HG03280 (cell line): ENCODE results near the gene GTF2I.
"Not testable (repeated sequence)": the region's sequence is repeated elsewhere in the genome, so short reads cannot be mapped to it uniquely, and the experiment has no call there.

ENCODE experiments used
- ATAC-seq: cut with Tn5 transposase; IDR thresholded peaks from one replicate; pipeline ENCODE4 v1.9.1; 2021; ENCODE audit warnings: mild to moderate bottlenecking, moderate library complexity; ENCODE audit not compliant: unreplicated experiment

The GTF2I gene

DNA sequence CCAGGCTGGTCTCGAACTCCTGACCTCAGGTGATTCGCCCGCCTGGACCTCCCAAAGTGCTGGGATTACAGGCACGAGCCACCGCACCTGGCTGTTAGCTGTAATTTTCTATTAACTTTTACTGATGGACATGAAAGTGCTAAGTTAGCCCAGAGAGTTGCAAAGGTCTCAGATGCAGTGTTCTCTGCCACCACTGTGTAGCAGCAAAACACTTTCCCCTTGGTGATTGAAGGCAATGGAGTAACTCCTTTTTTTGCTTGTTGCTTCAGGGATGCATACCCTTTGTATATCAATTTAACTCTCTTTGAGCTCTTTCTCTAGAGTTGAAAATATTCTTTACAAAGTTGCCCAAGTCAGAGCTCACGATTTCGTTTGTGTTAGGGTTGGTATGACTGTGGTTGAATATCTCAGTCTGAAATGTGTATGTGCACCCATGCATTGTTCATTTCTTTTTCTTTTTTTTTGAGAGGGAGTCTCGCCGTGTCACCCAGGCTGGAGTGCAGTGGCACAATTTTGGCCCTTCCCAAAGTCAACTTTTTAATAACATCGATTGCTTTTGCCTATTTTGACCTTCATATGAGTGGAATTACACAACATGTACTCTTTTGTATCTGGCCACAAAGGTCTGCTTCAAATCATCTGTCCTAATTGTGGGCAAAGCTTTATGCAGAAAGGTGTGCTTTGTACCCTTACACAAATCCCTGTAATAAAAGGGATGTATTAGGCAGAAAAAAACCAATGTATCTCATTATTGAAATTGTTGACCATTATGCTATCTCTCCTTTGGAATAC is 52.6 kb downstream of the GTF2I start:
- no peak for ATAC-seq

DNA sequence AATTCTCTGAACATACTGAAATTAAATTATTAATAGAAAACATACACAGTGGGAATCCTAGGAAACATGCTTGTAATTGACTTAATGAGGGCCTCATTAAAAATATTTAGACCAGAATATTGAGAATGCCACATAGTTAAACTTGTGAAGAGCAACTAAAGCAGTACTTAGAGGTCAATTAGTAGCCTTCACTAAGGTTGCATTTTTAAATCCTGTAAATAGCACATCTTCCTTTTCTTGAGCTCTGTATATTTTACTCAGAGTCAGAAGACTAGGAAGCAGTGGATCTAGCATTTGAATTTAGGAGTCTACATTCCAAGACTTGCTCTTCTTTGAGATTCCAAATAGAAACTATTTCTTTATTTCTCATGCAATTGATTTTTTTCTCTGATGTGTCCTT is 56.0 kb downstream of the GTF2I start:
- no peak for ATAC-seq

- no peak for ATAC-seq
Observed at GRCh38 chr7:74717889-74718288, 60.4 kb downstream of the GTF2I start.

- ATAC-seq = no peak
Observed at GRCh38 chr7:74718336-74718735, 60.8 kb downstream of the GTF2I start.

DNA sequence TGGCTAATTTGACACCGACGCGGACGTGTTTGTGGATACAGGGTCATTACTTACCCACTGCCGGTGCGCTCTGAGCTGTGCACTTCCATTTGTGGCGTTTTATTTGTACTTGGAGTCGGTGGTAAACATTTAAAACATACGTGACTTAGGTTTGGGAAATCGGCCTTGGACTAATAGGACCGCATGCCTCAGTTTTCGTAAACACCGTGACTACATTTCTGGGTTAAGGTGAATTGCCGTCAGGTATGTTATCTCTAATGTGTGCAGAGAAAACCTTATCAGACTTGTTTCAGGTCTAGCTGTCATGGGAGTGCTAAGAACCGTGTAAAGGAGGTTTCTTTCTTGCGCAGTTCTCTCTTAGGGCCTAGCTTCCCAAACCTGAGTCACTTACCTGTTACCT is 64.6 kb downstream of the GTF2I start:
- no peak for ATAC-seq

GRCh38 chr7:74725840-74726239 is 68.3 kb downstream of the GTF2I start:
- ATAC-seq = no peak

GRCh38 chr7:74726309-74727101 is 69.0 kb downstream of the GTF2I start:
- ATAC-seq = no peak

GRCh38 chr7:74728686-74729085 is 71.2 kb downstream of the GTF2I start:
- ATAC-seq = not testable (repeated sequence)

DNA sequence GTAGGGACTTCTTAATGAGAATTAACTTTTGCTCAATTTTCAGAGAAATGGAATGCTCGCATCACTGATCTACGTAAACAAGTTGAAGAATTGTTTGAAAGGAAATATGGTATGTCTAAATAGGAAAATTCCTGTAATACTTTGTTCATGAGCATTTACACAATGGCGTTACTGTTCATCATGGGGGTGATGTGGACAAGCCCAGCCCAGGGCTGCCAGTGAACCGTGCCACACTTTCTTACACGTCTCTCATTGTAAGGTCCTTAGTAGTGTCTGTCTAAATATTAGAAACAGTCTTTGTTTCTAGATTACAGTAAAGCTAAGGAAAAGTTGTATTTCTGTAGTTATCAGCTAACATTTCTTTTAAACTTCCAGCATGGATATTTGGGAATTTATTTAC is 72.7 kb downstream of the GTF2I start:
- ATAC-seq = not testable (repeated sequence)

- ATAC-seq = not testable (repeated sequence)
Observed at GRCh38 chr7:74739974-74740703, 82.6 kb downstream of the GTF2I start.

DNA sequence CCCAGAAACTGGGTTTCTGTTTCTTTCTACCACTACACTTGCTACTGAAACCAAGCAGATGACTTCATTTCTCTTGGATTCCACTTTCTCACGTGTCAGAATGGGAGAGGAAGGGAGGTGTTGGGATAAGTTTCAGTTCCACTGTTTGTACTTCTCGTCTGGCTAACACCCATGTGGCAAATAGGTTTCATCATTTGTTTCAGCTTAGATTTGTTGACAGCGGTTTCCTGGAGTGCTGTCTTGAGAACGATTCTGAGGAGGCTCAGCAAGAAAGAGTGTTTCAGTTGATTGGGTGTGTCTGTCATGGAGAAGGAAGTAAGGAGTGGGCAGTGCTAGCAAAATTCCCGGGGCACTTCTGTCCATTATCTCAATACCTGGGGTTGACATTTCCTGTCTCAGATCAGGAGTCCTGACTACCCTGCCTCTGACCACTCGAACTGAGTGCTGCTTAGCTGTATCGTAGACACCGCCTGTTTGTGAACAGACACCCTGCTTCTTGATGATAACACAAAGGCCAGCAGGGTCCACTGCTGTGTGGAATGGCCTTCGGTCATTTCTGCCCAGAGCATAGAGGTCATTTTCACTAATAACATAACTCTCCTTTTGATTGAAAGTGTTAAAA is 86.5 kb downstream of the GTF2I start:
- ATAC-seq = not testable (repeated sequence)

GRCh38 chr7:74753921-74754482 is 96.5 kb downstream of the GTF2I start:
- not testable (repeated sequence) for ATAC-seq

GRCh38 chr7:74756673-74757072 is 99.2 kb downstream of the GTF2I start:
- ATAC-seq = not testable (repeated sequence)

- ATAC-seq = not testable (repeated sequence)
Observed at GRCh38 chr7:74758268-74758667, 100.8 kb downstream of the GTF2I start.

DNA sequence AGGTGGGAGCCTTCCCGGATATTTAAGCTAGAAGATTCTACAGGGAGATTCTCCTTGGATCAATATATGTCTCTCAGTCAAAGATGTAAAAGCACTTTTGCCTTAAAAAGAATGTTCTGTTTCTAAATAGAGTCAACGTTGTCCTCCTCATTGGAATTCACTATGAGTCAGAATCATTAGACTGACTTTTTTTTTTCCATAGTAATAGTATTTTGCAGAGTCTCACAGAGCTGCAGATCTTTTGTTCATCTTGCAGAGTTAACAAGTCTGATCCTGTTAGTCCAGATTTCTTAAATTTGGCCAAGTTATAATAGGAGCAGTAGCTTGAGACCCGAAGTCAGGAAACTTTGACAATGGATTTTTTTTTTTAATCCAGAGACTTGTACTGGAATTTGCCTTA is 101.5 kb downstream of the GTF2I start:
- not testable (repeated sequence) for ATAC-seq

GRCh38 chr7:74765205-74765918 is 107.8 kb downstream of the GTF2I start:
- not testable (repeated sequence) for ATAC-seq

- not testable (repeated sequence) for ATAC-seq
Observed at GRCh38 chr7:74766509-74766908, 109.0 kb downstream of the GTF2I start.

GRCh38 chr7:74766991-74767390 is 109.5 kb downstream of the GTF2I start:
- not testable (repeated sequence) for ATAC-seq

- not testable (repeated sequence) for ATAC-seq
Observed at GRCh38 chr7:74770062-74770461, 112.5 kb downstream of the GTF2I start.

GRCh38 chr7:74772093-74772492 is 114.6 kb downstream of the GTF2I start:
- not testable (repeated sequence) for ATAC-seq
